Cardiac fibroblast (primary cell): ENCODE data around the gene RC3H1.

ENCODE experiments used
- DNase-seq, 2 donors: peaks; one replicate each; pipeline versions ENCODE4 v3.0.0 to v3.0.0-alpha.2; 2010; ENCODE audit warnings: low read depth in 2 of 2
- H3K4me3 ChIP-seq, 2 donors: replicated peaks in 1 of 2; 1 replicate in 1 of 2; 2 replicates in 1 of 2; pipeline ENCODE4 v1.5.1; 2011; ENCODE audit warnings: low read depth in 2 of 2, low read length in 2 of 2, mild to moderate bottlenecking in 2 of 2, moderate library complexity in 1 of 2
- TF ChIP-seq, protein P1 (sequence below): IDR thresholded peaks from one replicate; pipeline ENCODE4 v1.5.1; 2011; ENCODE audit warnings: low read depth, mild to moderate bottlenecking, low read length, inconsistent platforms

RC3H1 gene

DNA sequence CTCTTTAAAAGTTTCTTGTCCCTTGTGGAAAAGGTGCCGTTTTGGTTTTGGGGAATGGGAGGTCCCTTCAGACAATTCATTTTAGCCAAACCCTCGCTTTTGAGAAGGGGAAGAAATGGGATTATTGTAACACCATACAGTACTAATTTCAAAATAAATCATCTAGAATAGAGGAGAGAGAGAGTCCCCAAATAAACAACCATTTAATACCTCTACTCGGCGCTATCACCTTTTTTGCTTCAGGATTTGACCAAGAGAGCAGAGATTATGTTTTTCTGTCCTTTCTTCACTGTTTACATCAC lies 770 bp upstream of the RC3H1 start:
- peak overlapping the region; percentile 81 to 93 for H3K4me3 ChIP-seq
- TF ChIP-seq, protein P1, sequence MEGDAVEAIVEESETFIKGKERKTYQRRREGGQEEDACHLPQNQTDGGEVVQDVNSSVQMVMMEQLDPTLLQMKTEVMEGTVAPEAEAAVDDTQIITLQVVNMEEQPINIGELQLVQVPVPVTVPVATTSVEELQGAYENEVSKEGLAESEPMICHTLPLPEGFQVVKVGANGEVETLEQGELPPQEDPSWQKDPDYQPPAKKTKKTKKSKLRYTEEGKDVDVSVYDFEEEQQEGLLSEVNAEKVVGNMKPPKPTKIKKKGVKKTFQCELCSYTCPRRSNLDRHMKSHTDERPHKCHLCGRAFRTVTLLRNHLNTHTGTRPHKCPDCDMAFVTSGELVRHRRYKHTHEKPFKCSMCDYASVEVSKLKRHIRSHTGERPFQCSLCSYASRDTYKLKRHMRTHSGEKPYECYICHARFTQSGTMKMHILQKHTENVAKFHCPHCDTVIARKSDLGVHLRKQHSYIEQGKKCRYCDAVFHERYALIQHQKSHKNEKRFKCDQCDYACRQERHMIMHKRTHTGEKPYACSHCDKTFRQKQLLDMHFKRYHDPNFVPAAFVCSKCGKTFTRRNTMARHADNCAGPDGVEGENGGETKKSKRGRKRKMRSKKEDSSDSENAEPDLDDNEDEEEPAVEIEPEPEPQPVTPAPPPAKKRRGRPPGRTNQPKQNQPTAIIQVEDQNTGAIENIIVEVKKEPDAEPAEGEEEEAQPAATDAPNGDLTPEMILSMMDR = no peak
- DNase-seq = no peak

DNA sequence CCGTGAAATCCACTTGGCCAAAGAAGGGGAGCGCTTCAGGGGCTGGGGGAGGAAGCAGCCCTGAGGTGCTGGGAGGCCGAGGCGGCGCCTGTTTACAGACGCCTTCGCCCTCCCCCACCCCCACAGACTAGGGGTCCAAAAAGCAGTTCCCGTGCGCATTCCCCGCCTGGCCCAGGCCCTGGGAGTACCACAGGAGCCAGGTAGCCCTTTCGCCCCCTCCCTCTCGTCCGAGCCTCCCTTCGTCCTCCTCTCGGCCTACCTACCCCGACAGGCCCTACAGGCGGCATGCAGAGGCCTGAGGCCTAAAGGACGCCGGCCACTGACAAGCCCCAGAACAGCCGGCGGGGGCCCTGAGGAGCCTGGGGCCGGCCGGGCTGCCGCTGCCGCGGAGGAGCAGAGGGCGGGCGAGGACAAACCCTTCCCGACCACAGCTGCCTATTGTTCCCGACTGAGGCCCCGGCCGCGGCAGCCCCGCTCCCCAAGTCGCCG lies 522 bp downstream of the RC3H1 start:
- DNase-seq = peak; percentile 56 to 58
- peak overlapping the region; percentile 81 to 93 for H3K4me3 ChIP-seq
- TF ChIP-seq, protein P1 = no peak

DNA sequence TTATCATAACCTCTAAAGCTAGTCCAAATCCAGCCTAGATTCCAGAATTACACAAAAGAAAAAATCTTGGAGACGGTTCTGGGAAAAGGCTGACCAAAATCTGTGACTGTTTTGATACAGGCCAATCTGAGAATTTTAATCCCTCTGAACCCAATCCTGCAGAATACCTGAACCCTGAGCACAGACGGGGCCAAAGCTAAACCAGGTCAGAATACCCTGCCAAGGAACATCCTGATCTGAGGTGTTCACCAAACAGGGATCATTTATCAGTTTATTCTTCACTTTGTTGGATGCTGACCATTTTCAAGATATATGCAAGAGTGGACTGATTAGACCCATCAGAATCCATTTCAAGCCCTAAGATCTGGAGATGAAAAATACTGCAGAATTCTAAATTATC lies 3.6 kb downstream of the RC3H1 start:
- TF ChIP-seq, protein P1 = no peak
- DNase-seq = no peak
- no peak overlapping the region for H3K4me3 ChIP-seq

DNA sequence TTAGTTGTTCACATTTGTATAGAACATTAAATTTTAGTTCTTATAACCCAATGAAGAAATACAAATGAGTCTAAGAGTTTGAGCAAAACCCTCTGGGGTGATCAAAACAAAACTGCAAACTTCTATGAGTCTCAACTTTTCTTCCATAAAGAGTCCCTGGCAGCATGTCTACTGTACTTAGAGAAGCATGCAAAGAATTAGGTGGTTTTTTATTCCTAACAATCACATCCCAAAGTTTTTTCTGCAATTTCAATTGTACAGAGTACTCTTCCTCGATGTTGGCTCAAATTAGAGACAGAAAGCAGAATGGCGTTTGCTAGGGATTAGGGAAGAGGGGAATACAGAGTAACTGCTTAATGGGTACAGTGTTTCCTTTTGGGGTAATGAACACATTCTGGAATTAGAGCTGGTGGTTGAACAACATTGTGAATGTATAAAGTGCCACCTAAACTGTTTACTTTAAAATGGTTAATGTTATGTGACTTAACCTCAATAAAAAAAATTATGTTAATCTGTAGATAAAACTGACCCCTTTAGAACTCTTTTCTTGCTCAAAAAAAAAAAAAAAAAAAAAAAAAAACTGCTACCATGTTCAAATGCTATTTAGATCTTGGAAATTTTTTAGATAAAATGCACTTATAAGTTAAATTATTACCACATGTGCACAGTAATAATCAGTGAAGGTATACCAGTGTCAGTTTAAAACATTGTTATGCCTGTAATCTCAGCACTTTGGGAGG lies 4.8 kb downstream of the RC3H1 start:
- H3K4me3 ChIP-seq = no peak overlapping the region
- TF ChIP-seq, protein P1 = no peak
- DNase-seq = no peak

DNA sequence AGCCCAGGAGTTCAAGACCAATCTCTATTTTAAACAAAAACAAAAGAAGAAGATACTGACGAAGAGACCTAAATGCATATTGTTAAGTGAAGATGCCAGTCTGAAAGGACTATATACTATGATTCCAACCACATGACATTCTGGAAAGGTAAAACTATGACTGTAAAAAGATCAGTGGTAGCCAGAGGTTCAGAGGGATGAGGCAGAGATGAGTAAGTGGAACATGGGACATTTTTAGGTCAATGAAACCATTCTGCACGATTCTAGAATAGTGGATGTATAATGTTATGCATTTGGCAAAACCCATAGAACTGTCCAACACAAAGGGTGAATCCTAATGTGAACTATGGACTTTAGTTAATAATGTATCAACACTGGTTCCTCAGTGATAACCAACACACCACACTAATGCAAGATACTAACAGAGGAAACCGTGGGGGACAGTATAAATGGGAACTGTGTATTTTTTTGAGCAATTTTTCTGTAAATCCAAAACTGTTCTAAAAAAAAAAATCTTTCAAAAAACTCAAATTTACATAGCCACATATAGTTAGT lies 8.2 kb downstream of the RC3H1 start:
- no peak overlapping the region for H3K4me3 ChIP-seq
- peak in 1 of 2 donors; percentile 29 for DNase-seq
- TF ChIP-seq, protein P1 = no peak

DNA sequence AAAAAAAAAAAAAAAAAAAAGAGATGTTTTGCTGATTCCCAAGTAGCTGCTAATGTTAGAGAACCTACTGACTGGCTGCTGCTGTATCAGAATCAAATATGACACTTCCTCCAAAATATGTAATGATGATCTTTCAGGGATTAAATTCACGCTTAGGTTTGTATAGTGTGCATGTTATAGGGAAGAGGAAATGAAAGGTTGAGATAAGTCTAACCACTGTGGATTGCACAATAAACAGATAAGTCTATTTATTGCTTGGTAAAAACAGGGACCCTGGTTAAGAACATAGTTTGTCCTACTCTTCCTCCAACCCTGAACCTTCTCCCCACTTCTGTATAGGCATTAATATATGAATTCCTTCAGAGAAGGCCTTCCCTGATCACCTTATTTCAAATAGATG lies 13.2 kb downstream of the RC3H1 start:
- DNase-seq = peak in 1 of 2 donors; percentile 13
- no peak overlapping the region for H3K4me3 ChIP-seq
- TF ChIP-seq, protein P1 = no peak
